HG03378 (cell line): ENCODE data around the gene PHF14.
A peak's percentile ranks its signal among the peaks of the same experiment; 100 is the strongest.

Source experiments
- ATAC-seq: cut with Tn5 transposase; IDR thresholded peaks from one replicate; pipeline ENCODE4 v1.9.1; 2021; ENCODE audit warnings: mild to moderate bottlenecking, moderate library complexity; ENCODE audit not compliant: unreplicated experiment

Gene PHF14

DNA sequence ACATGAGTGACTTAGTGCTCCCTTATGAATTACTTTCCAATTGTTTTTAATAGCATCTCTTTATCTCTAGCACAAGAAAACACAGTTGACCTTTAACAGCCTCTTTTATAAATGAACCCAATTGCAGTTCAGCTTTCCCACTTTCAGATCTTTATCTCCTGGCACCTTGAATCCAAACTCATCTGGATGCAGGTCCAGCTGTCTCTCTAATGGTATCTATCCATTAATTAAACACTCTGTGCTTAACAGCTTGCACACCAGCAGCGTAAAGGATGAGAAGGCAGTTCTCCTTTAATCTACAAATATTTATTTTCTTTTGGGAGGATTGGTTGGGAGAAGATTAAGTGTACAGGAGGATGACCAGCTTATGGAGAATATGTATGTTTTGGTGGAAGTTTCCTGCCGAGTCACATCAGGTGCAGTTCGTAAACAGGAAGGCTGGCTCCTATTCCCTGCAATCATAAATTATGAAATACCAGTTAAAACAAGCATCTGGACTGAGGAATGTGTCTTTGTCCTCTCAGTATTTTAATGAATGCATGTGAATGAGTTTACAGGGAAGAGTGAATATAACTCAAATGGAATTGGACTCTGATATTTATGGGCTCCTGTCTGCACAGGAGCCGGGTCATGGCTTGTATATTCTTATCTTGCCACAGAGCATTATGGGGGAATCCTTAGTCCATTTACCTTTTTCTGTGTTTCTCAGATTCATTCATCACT lies 232.7 kb downstream of the PHF14 start:
- no peak for ATAC-seq

DNA sequence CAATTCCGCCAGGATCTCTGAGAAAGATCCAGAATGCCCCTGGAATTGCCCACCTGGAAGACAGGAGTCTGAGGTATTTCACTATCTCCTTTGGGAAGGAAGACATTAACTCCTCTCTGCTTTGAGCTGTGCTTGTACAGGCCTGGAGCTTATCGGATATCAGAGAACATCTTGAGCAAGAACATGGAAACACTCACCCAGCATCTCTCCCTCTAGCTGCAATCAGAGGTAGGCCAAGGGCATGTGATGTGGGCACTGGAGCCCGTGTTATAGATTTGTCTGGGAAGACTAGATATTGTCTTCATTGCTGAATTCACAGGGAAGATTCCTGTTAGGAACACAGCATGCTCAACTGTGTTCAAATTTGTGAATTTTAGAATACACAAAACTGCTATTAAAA lies 233.9 kb downstream of the PHF14 start:
- ATAC-seq, result no peak

DNA sequence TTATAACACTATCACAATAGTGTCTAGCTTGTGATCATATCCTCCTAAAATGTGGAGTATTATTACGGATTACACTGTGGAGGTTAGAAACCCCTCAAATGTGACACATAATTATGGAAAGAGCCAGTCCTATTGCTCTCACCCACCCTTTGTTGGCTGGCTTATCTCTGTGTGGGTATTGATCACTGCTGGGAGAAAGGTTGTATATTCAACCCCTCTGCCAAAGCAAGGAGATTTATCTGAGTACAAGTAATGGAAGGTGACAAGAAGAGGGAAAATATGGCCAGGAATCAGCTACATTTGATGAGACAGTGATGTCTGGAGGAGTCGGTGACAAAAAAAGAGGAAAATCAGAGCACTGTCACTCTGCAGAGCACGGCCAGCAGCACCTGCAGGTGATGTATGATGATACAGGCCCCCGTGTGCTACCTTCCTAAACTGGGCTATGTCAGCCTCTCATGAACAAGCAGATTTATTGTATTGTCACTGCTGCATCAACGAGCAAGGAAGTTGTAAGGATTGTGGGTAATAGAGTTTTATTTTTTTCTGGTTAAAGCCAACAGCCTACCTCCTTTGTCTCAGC lies 235.3 kb downstream of the PHF14 start:
- no peak for ATAC-seq

DNA sequence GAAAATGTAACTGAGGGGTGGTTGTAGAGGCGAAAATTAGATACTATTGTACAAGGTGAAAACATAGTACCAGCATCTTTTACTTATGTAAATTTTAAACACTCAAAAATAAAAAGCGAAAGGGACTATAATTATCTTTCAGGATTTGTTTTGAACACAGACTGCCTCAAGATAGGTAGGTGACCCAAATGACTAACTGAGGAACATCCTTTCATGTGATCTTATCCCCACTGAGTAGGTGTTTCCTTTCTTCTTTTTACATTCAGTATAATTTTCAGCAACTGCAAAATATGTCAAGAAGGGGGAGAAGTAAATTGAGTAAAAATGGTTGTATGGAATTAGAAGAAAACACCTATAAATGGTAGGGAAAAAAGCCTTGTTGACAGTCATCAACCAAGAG lies 236.7 kb downstream of the PHF14 start:
- no peak for ATAC-seq

GRCh38 chr7:11212080-11212711 lies 238.5 kb downstream of the PHF14 start:
- ATAC-seq, result peak; percentile 90

- no peak for ATAC-seq
Measured at GRCh38 chr7:11212816-11213215, 239.1 kb downstream of the PHF14 start.

DNA sequence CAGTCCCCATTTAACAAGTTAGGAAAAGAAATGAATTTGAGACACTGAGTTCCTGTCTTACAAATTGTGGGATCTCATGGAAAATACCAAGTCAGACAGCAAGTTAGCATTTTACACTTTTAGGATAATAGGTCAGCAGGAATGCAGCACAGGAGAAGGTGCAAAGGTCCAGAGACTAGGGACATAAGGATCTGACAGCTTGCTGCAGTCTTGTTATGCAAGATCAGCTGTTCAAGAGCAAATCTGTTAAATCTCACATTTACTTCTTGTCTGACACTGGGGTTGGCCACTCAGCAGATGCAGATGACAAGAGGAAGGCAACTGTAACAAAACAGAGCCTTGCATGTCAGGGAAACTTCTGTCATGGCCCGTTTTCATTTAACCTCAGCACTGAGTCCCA lies 239.6 kb downstream of the PHF14 start:
- ATAC-seq, result no peak

DNA sequence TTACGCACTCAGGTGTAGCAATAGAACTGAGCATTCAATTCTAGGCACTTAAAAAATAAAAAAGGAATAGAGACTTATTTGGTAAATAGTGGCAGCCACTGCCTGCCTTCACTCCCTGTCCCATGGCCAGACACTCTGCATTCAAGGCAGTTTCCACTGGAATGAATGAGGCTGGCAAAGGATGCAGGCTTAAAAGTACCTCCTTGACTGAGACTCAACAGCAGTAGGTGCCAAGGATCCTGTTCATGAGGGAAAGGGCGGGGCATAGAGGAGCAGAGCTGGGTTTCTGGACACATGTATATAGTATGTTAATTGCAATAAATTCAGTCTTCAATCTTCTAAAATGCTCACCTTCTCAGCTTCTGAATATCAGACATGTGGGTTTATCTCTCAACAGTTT lies 242.6 kb downstream of the PHF14 start:
- ATAC-seq, result no peak

DNA sequence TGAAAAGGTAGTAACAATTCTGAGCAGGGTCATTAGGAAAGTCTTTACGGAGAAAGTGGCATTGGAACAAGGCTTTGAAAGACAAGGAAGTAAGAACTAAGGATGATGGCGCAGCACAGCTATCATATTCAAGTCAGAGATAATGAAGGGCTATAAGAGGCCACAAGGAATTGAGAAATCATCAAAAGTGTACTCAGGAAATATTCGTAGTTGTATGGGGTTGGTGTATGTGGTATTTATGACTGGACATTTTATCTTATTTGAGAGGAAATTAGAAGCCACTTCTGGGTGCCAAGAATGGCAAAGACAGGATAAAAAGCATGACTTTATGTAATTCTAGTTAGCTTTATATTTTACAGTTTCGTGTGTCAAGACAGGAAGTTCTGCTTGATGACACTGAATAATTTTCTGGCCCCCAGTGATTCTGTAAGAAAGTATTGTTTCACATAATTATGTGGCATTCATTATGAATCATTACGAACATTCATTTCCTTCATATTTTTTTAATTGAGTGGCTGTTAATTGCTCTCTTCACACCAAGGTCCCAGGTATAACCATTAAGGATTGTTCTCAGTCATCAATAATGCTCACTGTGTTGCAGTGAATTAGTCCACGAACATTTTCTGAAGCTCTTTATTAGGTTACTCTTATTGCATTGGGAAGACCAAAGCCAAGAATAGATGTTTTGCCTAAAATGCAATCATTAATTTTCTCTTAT lies 244.3 kb downstream of the PHF14 start:
- no peak for ATAC-seq
